Mesothelial cell of epicardium (in vitro differentiated cells): ENCODE results near the gene WNT9A. TPM values are rescaled to one million over a fixed set of nuclear protein-coding genes. Genes with fewer than 3 reads are reported as not detected.

ENCODE experiments used
- DNase-seq, 2 experiments: peaks; one replicate each; pipeline ENCODE4 v3.0.0; 2021; ENCODE audit warnings: low spot score in 2 of 2; ENCODE audit not compliant: unreplicated experiment in 2 of 2
- H3K27ac Mint-ChIP-seq: 2 replicates; pipeline ENCODE4 v1.8.0; 2021; ENCODE audit warnings: mixed read lengths
- H3K27me3 Mint-ChIP-seq: 2 replicates; pipeline ENCODE4 v1.8.0; 2021; ENCODE audit warnings: low read depth, mixed read lengths
- H3K36me3 Mint-ChIP-seq: 2 replicates; pipeline ENCODE4 v1.8.0; 2021; ENCODE audit warnings: mixed read lengths
- H3K4me1 Mint-ChIP-seq: 2 replicates; pipeline ENCODE4 v1.8.0; 2021; ENCODE audit warnings: mixed read lengths
- H3K4me3 Mint-ChIP-seq: 2 replicates; pipeline ENCODE4 v1.8.0; 2021; ENCODE audit warnings: mild to moderate bottlenecking, moderate library complexity, mixed read lengths
- H3K9me3 Mint-ChIP-seq: 2 replicates; pipeline ENCODE4 v1.8.0; 2021; ENCODE audit warnings: mixed read lengths
- total RNA-seq: library from RNA; stranded (reverse); gene quantifications from 3 replicates; pipeline ENCODE4 v1.2.1, GENCODE V29; 2021
- TF ChIP-seq, protein P1 (sequence below): fragments of 200-600 bp; sonication (generic); IDR thresholded peaks from one replicate; pipeline ENCODE4 v1.5.0; 2021; ENCODE audit warnings: antibody characterized with exemption; ENCODE audit not compliant: unreplicated experiment

WNT9A gene
- total RNA-seq, 1 donor from 2014 or later = 3.9 TPM

DNA sequence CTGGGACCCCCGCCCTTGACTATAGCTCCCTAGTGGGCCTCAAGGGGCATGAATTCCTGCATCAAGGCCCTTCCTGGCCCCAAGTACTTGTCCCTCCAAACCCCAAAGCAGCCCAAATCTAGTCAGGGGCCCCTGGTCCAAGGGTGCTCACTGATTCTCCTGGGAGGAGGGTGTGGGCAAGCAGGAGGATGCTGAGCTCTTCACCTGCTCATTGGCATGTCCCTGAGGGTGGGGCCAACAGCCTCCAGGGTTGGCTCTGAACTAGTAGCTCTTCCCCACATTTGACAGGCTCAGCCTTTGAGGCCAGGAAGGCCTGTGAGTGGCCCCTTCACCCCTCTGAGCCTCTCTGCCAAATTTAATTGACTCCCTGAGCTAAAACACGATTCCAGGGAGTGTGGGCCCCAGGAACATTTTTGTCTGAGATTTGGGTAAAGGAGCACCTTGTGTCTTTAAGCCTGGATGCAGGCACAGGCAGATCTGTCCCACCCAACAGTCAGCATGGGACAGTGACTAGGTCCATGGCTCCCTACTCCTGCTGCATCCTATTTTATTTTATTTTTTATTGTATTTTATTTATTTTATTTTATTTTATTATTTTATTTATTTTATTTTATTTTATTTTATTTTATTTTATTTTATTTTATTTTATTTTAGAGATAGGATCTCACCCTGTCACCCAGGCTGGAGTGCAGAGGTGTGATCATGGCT is 11.0 kb upstream of the WNT9A start:
- Mint-ChIP-seq H3K4me3 (no peak overlapping the region), H3K27ac (no peak overlapping the region), H3K36me3 (no peaks in the 10 kb centered on the region), H3K27me3 (peaks cover 32% of the 10 kb centered on the region), H3K9me3 (peaks cover 15% of the 10 kb centered on the region), H3K4me1 (peaks cover 13% of the 10 kb centered on the region)
- TF ChIP-seq, protein P1, sequence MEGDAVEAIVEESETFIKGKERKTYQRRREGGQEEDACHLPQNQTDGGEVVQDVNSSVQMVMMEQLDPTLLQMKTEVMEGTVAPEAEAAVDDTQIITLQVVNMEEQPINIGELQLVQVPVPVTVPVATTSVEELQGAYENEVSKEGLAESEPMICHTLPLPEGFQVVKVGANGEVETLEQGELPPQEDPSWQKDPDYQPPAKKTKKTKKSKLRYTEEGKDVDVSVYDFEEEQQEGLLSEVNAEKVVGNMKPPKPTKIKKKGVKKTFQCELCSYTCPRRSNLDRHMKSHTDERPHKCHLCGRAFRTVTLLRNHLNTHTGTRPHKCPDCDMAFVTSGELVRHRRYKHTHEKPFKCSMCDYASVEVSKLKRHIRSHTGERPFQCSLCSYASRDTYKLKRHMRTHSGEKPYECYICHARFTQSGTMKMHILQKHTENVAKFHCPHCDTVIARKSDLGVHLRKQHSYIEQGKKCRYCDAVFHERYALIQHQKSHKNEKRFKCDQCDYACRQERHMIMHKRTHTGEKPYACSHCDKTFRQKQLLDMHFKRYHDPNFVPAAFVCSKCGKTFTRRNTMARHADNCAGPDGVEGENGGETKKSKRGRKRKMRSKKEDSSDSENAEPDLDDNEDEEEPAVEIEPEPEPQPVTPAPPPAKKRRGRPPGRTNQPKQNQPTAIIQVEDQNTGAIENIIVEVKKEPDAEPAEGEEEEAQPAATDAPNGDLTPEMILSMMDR = no peak
- DNase-seq = no peak

DNA sequence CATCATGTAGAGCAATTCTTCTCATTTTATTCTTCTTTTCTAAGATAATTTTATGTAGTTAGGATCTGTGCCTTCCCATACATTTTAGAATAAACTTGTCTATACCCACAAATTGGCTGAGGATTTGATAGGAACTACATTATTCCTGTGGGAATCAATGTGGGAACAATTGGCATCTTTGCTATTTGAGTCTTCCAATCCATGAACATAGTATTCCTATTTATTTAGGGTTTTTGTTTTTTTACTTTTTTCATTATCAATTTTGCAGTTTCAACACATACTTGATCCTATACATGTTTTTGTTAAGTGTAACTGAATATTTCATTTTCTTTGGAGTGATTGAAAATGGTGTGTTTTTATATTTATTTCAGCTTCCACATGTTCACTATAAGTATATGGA is 8.1 kb upstream of the WNT9A start:
- Mint-ChIP-seq H3K36me3 (no peaks in the 10 kb centered on the region), H3K9me3 (peaks cover 15% of the 10 kb centered on the region), H3K4me3 (no peak overlapping the region), H3K27ac (no peak overlapping the region), H3K27me3 (peaks cover 43% of the 10 kb centered on the region), H3K4me1 (no peaks in the 10 kb centered on the region)
- TF ChIP-seq, protein P1 = no peak
- DNase-seq = no peak

DNA sequence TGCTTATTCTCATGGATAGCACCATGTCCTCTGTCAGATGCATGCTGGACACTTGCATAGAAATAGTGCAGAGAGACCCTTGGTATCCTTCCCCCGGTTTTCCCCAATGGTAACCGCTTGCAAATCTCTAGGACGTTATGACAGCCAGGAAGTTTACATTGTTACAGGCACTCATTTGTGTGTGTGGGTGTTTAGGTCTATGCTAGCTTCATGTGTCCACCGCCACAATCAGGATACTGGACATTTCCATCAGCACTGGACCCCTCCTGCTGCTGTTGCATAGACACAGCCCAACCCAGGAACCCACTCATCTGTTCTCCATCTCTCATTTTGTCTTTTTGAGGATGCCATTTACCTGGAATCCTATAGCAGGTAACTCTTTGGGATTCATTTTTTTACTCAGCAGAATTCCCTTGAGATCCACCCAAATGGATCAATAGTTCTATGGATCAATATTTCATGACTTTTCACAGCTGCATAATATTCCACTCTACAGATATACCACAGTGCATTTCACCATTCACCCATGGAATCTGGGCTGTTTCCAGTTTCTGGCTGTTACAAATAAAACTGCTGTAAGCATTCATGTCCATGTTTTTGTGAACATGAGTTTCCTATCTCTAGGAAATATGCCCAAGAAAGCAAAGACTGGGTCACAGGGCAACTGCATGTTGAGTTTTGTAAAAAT is 6.6 kb upstream of the WNT9A start:
- Mint-ChIP-seq H3K4me1 (no peaks in the 10 kb centered on the region), H3K4me3 (no peak overlapping the region), H3K36me3 (no peaks in the 10 kb centered on the region)

DNA sequence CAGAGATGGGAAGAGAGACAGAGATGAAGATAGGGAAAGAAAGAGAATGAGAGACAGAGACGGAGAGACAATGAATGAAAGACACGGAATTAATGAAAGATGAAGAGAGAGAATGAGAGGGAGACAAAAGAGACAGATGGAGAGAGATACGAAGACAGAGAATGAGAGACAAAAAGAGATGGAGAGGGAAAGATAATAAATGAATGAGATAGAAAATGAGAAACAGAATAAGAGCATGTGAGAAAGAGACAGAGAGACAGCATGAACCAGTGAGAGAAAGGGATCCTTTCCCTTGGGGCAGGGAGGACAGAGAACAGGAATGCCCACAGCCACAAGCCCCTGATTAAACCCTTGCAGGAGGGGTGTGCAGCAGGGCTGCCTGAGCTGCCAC is 5.3 kb upstream of the WNT9A start:
- Mint-ChIP-seq H3K27ac (no peak overlapping the region), H3K9me3 (peaks cover 15% of the 10 kb centered on the region), H3K36me3 (no peaks in the 10 kb centered on the region), H3K4me3 (no peak overlapping the region), H3K27me3 (peaks cover 52% of the 10 kb centered on the region), H3K4me1 (peaks cover 6% of the 10 kb centered on the region)
- no peak for DNase-seq
- TF ChIP-seq, protein P1 = no peak

More for the DNA sequence above, 6.6 kb upstream of the WNT9A start:
- peaks cover 46% of the 10 kb centered on the region for H3K27me3 Mint-ChIP-seq
- no peak overlapping the region for H3K27ac Mint-ChIP-seq
- no peak for DNase-seq
- peaks cover 15% of the 10 kb centered on the region for H3K9me3 Mint-ChIP-seq
- TF ChIP-seq, protein P1 = no peak

DNA sequence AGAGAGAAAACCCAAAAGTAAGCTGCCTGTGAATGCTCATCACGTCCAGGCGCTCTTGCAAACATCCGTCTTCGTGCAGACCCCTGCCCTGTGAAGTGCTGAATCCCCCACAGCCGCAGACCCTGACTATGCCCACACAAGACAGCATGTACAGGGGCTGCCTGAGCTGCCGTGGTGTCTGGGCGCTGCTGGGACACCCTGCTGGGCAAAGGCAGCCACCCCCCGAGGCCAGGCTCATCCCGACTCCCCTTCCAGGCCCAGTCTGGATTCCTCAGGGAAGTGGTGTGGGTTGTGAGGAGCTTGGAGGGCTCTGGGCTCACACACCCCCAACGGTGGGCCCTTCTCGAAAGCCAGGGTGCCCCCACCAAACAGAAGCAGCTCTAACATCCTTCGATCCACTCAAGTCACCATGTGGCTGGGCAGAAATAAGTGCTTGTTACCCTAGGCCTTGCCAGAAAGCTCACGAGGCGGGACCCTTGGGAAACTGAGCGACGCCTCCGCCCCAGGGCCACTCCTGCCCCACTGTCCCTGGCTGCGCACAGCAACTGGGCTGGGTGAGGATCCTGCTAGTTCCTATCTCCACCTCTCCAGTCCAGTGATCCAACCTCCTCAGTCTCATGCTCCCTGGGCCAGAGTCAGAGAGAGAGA is 4.8 kb upstream of the WNT9A start:
- TF ChIP-seq, protein P1 = no peak
- Mint-ChIP-seq H3K36me3 (no peaks in the 10 kb centered on the region), H3K27me3 (peaks cover 48% of the 10 kb centered on the region), H3K9me3 (peaks cover 11% of the 10 kb centered on the region), H3K27ac (no peak overlapping the region), H3K4me1 (peaks cover 6% of the 10 kb centered on the region), H3K4me3 (no peak overlapping the region)
- peak in 1 of 2 experiments; percentile 34 for DNase-seq
